H1 (cell line): Measurements from ENCODE around the gene NAV3. TPM values are rescaled to one million over a fixed set of nuclear protein-coding genes. Genes with fewer than 3 reads are reported as not detected.

Experiments used
- CTCF ChIA-PET: fragments of 300-600 bp; sonication (Branson Sonifier 250); formaldehyde crosslinking; loops from one replicate; lab custom pipeline; 2021; ENCODE audit not compliant: partially characterized antibody; lab: Charles Lee
- POLR2A ChIA-PET: fragments of 300-600 bp; sonication (Branson Sonifier 250); formaldehyde crosslinking; loops from one replicate; lab custom pipeline; 2021; ENCODE audit warnings: inconsistent platforms; ENCODE audit not compliant: partially characterized antibody; lab: Charles Lee
- DNase-seq, 2 experiments: peaks; one replicate each; pipeline versions ENCODE4 v3.0.0 to v3.0.0-alpha.2; 2010 to 2022; ENCODE audit warnings: low spot score in 2 of 2, low read depth in 1 of 2, mixed read lengths in 1 of 2
- FAIRE-seq: peaks from 2 replicates; lab custom pipeline; 2011; peaks lifted over from hg19 to GRCh38; lab: Jason Lieb, UNC
- H2AFZ ChIP-seq: 2 replicates; pipeline ENCODE4 v1.8.1; 2012; ENCODE audit warnings: low read length, inconsistent platforms
- H2AK5ac ChIP-seq: 2 replicates; pipeline ENCODE4 v1.6.1; 2013; ENCODE audit warnings: low read depth, low read length
- H2BK120ac ChIP-seq: replicated peaks from 2 replicates; pipeline ENCODE3; 2013; ENCODE audit warnings: low read depth, low read length, inconsistent platforms
- H2BK12ac ChIP-seq: 2 replicates; pipeline ENCODE4 v1.6.1; 2013; ENCODE audit warnings: low read depth, low read length
- H2BK15ac ChIP-seq: 2 replicates; pipeline ENCODE4 v1.6.1; 2013; ENCODE audit warnings: low read length
- H2BK20ac ChIP-seq: 2 replicates; pipeline ENCODE4 v1.6.1; 2013; ENCODE audit warnings: low read length
- H2BK5ac ChIP-seq: 2 replicates; pipeline ENCODE4 v1.6.1; 2013; ENCODE audit warnings: low read depth, low read length
- H3K14ac ChIP-seq: 2 replicates; pipeline ENCODE4 v1.6.1; 2013; ENCODE audit warnings: inconsistent platforms; ENCODE audit not compliant: insufficient read length
- H3K18ac ChIP-seq: 2 replicates; pipeline ENCODE4 v1.6.1; 2013; ENCODE audit warnings: low read length; ENCODE audit errors: extremely low read depth
- H3K23ac ChIP-seq: 2 replicates; pipeline ENCODE4 v1.6.1; 2013; ENCODE audit warnings: inconsistent platforms; ENCODE audit not compliant: insufficient read length
- H3K23me2 ChIP-seq: 2 replicates; pipeline ENCODE4 v1.6.1; 2013; ENCODE audit warnings: low read depth, low read length
- H3K27ac ChIP-seq: 2 replicates; pipeline ENCODE4 v1.6.1; 2011; ENCODE audit warnings: low read depth, low read length, inconsistent platforms
- H3K27me3 ChIP-seq, 4 experiments: replicated peaks in 1 of 4; 1 replicate in 1 of 4; 2 replicates in 3 of 4; pipeline versions ENCODE4 v1.6.1 to v1.8.1; 2011 to 2013; ENCODE audit warnings: low read length in 3 of 4, mild to moderate bottlenecking in 3 of 4, inconsistent platforms in 2 of 4, mixed read lengths in 2 of 4, moderate library complexity in 1 of 4; ENCODE audit not compliant: control insufficient read depth in 3 of 4, insufficient read depth in 3 of 4; ENCODE audit errors: extremely low read depth in 1 of 4
- H3K36me3 ChIP-seq, 4 experiments: 2 replicates each; pipeline versions ENCODE4 v1.6.1 to v1.8.1; 2011 to 2013; ENCODE audit warnings: mild to moderate bottlenecking in 4 of 4, low read length in 3 of 4, moderate library complexity in 2 of 4, control low read depth in 1 of 4, inconsistent platforms in 1 of 4; ENCODE audit not compliant: insufficient read depth in 4 of 4, control insufficient read depth in 2 of 4
- H3K4ac ChIP-seq: replicated peaks from 2 replicates; pipeline ENCODE3; 2013; ENCODE audit warnings: low read length, low read depth, mixed read lengths, inconsistent platforms; ENCODE audit not compliant: insufficient read length
- H3K4me1 ChIP-seq, 4 experiments: replicated peaks in 1 of 4; 1 replicate in 1 of 4; 2 replicates in 3 of 4; pipeline versions ENCODE4 v1.6.1 to v1.8.1; 2011 to 2013; ENCODE audit warnings: low read length in 3 of 4, inconsistent platforms in 2 of 4, mixed read lengths in 1 of 4; ENCODE audit not compliant: insufficient read depth in 4 of 4, control insufficient read depth in 3 of 4
- H3K4me2 ChIP-seq, 2 experiments: 2 replicates each; pipeline versions ENCODE4 v1.6.1 to v1.8.1; 2011 to 2013; ENCODE audit warnings: low read depth in 2 of 2, low read length in 2 of 2, control low read depth in 1 of 2, inconsistent platforms in 1 of 2, mild to moderate bottlenecking in 1 of 2; ENCODE audit not compliant: insufficient read depth in 1 of 2
- H3K4me3 ChIP-seq, 4 experiments: fragments of 200-600, 300-600 bp in 1 of 4; sonication (generic), shearing (Covaris generic), sonication (Bioruptor Twin) in 1 of 4; 2 replicates each; pipeline versions ENCODE4 v1.5.1 to v1.8.1; 2011 to 2016; ENCODE audit warnings: low read length in 4 of 4, low read depth in 3 of 4, control low read depth in 2 of 4, inconsistent platforms in 2 of 4, mild to moderate bottlenecking in 2 of 4, mixed read lengths in 1 of 4, moderate library complexity in 1 of 4; ENCODE audit not compliant: insufficient read depth in 2 of 4; ENCODE audit errors: extremely low read depth in 1 of 4
- H3K56ac ChIP-seq: replicated peaks from 2 replicates; pipeline ENCODE3; 2013; ENCODE audit warnings: low read depth, mild to moderate bottlenecking, mixed read lengths, low read length, inconsistent platforms; ENCODE audit not compliant: insufficient read length
- H3K79me1 ChIP-seq: 2 replicates; pipeline ENCODE4 v1.6.1; 2013; ENCODE audit warnings: low read depth, low read length, control low read depth
- H3K79me2 ChIP-seq, 2 experiments: 2 replicates each; pipeline versions ENCODE4 v1.6.1 to v1.8.1; 2012 to 2013; ENCODE audit warnings: low read length in 2 of 2, mild to moderate bottlenecking in 2 of 2, inconsistent platforms in 1 of 2; ENCODE audit not compliant: insufficient read depth in 2 of 2, control insufficient read depth in 1 of 2
- H3K9ac ChIP-seq, 4 experiments: replicated peaks in 1 of 4; 1 replicate in 1 of 4; 2 replicates in 3 of 4; pipeline versions ENCODE4 v1.6.1 to v1.8.1; 2011 to 2013; ENCODE audit warnings: low read depth in 3 of 4, low read length in 3 of 4, control low read depth in 2 of 4, mild to moderate bottlenecking in 2 of 4, moderate library complexity in 2 of 4, inconsistent platforms in 1 of 4; ENCODE audit errors: extremely low read depth in 1 of 4
- H3K9me3 ChIP-seq, 2 experiments: 2 replicates each; pipeline versions ENCODE4 v1.6.1 to v1.8.1; 2012 to 2013; ENCODE audit warnings: mild to moderate bottlenecking in 2 of 2, moderate library complexity in 2 of 2, control low read depth in 1 of 2, inconsistent platforms in 1 of 2, low read depth in 1 of 2, low read length in 1 of 2, mixed read lengths in 1 of 2; ENCODE audit not compliant: insufficient read depth in 2 of 2
- H4K20me1 ChIP-seq, 2 experiments: replicated peaks in 1 of 2; 2 replicates each; pipeline versions ENCODE3 to v1.8.1; 2011 to 2013; ENCODE audit warnings: inconsistent platforms in 2 of 2, low read length in 2 of 2, mild to moderate bottlenecking in 1 of 2; ENCODE audit not compliant: insufficient read depth in 2 of 2, control insufficient read depth in 1 of 2
- H4K5ac ChIP-seq: 2 replicates; pipeline ENCODE4 v1.6.1; 2013; ENCODE audit warnings: low read length, low read depth, mixed read lengths, inconsistent platforms; ENCODE audit not compliant: insufficient read length
- H4K8ac ChIP-seq: 2 replicates; pipeline ENCODE4 v1.8.0; 2013; ENCODE audit warnings: mild to moderate bottlenecking, moderate library complexity, low read length, inconsistent platforms; ENCODE audit not compliant: insufficient read depth; ENCODE audit errors: extremely low read depth
- H4K91ac ChIP-seq: replicated peaks from 2 replicates; pipeline ENCODE3; 2013; ENCODE audit warnings: low read length, mixed read lengths, inconsistent platforms; ENCODE audit not compliant: insufficient read length
- ASH2L ChIP-seq: fragments of 200-600, 300-600 bp; sonication (generic); IDR thresholded peaks from one replicate; pipeline ENCODE4 v1.7.1; 2017; ENCODE audit warnings: low read length
- CHD1 ChIP-seq: IDR thresholded peaks from 2 replicates; pipeline ENCODE4 v1.6.1; 2012; ENCODE audit warnings: low read depth, low read length, improper control_type of control experiment
- HDAC6 ChIP-seq: IDR thresholded peaks from one replicate; pipeline ENCODE4 v1.7.1; 2012; ENCODE audit warnings: low read depth, mild to moderate bottlenecking, inconsistent platforms, low read length, moderate library complexity
- JUN ChIP-seq: IDR thresholded peaks from 2 replicates; pipeline ENCODE4 v1.6.1; 2011; ENCODE audit warnings: low read depth, mild to moderate bottlenecking, improper control_type of control experiment, low read length
- MAFK ChIP-seq: IDR thresholded peaks from 2 replicates; pipeline ENCODE4 v1.6.1; 2012; ENCODE audit warnings: low read depth, mild to moderate bottlenecking, improper control_type of control experiment, low read length
- POLR2AphosphoS5 ChIP-seq: IDR thresholded peaks from 2 replicates; pipeline ENCODE4 v1.6.1; 2011; ENCODE audit warnings: low read depth, low read length
- SAP30 ChIP-seq: fragments of 300-600 bp; sonication (generic); IDR thresholded peaks from 2 replicates; pipeline ENCODE4 v1.7.1; 2012; ENCODE audit warnings: low read length, moderate library complexity, mild to moderate bottlenecking, inconsistent platforms; ENCODE audit not compliant: insufficient read depth, insufficient replicate concordance
- SIN3A ChIP-seq, 2 experiments: IDR thresholded peaks in 1 of 2; conservative IDR thresholded peaks in 1 of 2; 2 replicates each; pipeline ENCODE4 v1.6.1; 2011 to 2012; ENCODE audit warnings: low read length in 2 of 2, improper control_type of control experiment in 1 of 2, low read depth in 1 of 2, mild to moderate bottlenecking in 1 of 2
- SRF ChIP-seq: IDR thresholded peaks from 2 replicates; pipeline ENCODE4 v1.6.1; 2011; ENCODE audit warnings: mild to moderate bottlenecking, low read depth, low read length, moderate library complexity
- ZNF274 ChIP-seq: IDR thresholded peaks from 2 replicates; pipeline ENCODE4 v1.7.0; 2012; ENCODE audit warnings: low read length, borderline replicate concordance; ENCODE audit errors: extremely low read depth
- WGBS, 2 experiments: shearing (Covaris generic) in 1 of 2; methylation state at CpG; one replicate each; pipeline versions ENCODE4 v1.1.6 to v1.1.7; 2013 to 2015; ENCODE audit warnings: low lambda C conversion rate in 2 of 2, mixed read lengths in 2 of 2, inconsistent platforms in 1 of 2, low coverage in 1 of 2, missing lambda C conversion rate in 1 of 2; ENCODE audit not compliant: insufficient replicate concordance in 2 of 2, insufficient coverage in 1 of 2, insufficient read length in 1 of 2; ENCODE audit errors: extremely low coverage in 1 of 2, missing lambda C conversion rate in 1 of 2; 5-methylcytosine and 5-hydroxymethylcytosine counted together
- polyA plus RNA-seq, 7 experiments: library from polyadenylated mRNA; depleted of rRNA in 3 of 7; stranded (reverse) in 5 of 7; unstranded in 2 of 7; fragments of >200 nt in 5 of 7; fragments of 200-250 nt in 2 of 7; gene quantifications; 1 replicate in 5 of 7; 2 replicates in 1 of 7; 4 replicates in 1 of 7; pipeline versions ENCODE4 v1.2.1 to v1.2.3, GENCODE V29; 2011 to 2013; ENCODE audit warnings: missing spikeins in 2 of 7, mixed read lengths in 2 of 7
- total RNA-seq: library from RNA; stranded (reverse); fragmentation: NEBNext Ultra II Directional; extraction: Animal tissue kit (Norgen Biotek cat#: 25700); gene quantifications from 2 replicates; pipeline ENCODE4 v1.2.1, GENCODE V29; 2021
- TF ChIP-seq, protein P1 (sequence below): IDR thresholded peaks from 2 replicates; pipeline ENCODE4 v1.6.1; 2012; ENCODE audit warnings: inconsistent platforms

The NAV3 gene
- total and polyA plus RNA-seq, 2 of the 8 experiments (the other 6 are each of a cell fraction or from before 2014, with no cell fraction given) = 0.47 to 5.0 TPM

DNA sequence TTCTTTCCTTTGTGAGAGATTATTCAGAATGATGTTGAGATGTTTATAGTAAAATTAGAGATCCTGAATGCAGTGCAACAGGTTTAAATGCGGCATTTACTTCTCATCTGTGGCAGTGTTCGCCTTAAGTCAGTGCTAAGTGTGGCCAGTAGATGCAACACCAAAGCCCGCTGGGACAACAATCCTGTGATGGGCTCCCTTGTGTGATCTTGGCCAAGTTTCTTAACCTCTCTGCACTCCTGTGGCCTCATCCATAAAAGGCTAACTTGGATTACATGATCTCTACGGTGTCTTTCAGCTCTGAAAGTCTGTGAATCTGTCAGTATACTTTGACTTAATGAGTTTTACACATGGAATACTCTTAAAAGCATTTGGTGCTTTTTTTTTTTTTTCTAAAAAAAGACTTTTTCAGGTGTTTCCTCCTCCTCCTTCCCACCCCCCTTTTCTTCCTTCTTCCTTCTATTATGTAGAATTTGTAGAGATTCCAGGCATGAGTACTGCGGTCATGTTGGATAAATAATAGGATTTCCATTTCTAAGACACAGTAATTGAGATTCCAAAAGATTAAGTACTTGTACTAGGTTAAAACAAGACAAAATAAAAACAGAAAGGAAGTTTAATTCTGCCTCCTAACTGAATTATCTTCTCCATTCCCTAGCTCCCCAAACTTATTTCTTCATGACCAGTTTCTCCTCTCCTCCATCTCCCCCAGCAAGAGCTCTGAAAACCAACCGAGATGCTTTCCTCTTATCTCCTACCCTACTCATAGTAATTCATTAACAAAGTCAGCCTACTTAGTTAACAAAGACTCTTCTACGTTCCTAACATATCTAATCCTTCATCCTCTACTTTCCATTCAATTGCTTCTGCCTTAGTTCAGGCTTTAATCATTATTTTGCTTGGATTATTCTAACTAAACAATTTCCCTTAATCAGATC lies 42.2 kb upstream of the NAV3 start:
- H3K9ac ChIP-seq = no peak overlapping the region
- H3K9me3 ChIP-seq = no peaks in the 10 kb centered on the region
- ChIA-PET POLR2A (no interaction called here), CTCF (interaction anchor here (1.0 to 1.2 kb wide), 2 partner anchors 137 to 836 kb away, joined by 3 to 6 read pairs; no protein-coding TSS in a partner anchor)
- no peaks in the 10 kb centered on the region for H3K23me2 ChIP-seq
- H2BK12ac ChIP-seq = no peak overlapping the region
- no peak overlapping the region for H3K4ac ChIP-seq
- 0 out of 2 replicates have a peak overlapping the region, but pooled peaks have one; percentile 7 for H3K18ac ChIP-seq
- H3K27ac ChIP-seq = no peak overlapping the region
- H3K4me3 ChIP-seq = no peak overlapping the region
- H4K91ac ChIP-seq = no peak overlapping the region
- H2BK120ac ChIP-seq = no peak overlapping the region
- no peak overlapping the region for H4K5ac ChIP-seq
- H3K4me1 ChIP-seq = peaks cover 0 to 4% (median 0%) of the 10 kb centered on the region in 4 experiments; a peak in 2 of 7 replicates
- H2BK5ac ChIP-seq = no peak overlapping the region
- 58 to 100% methylated on average over 1 to 7 of the region's 7 CpGs for WGBS, 2 experiments
- no peak overlapping the region for H2BK20ac ChIP-seq
- H4K8ac ChIP-seq = no peak overlapping the region
- H2AFZ ChIP-seq = 0 out of 2 replicates have a peak overlapping the region, but pooled peaks have one; percentile 71
- no peak overlapping the region for H2BK15ac ChIP-seq
- H3K4me2 ChIP-seq = 0 out of 4 replicates have a peak overlapping the region, but pooled peaks of 1 of the 2 experiments have one; percentile 10
- H2AK5ac ChIP-seq = no peak overlapping the region
- H3K23ac ChIP-seq = no peak overlapping the region
- no peak overlapping the region for H3K14ac ChIP-seq
- peaks cover 0 to 1% (median 0%) of the 10 kb centered on the region in 4 experiments; a peak in 1 of 7 replicates for H3K27me3 ChIP-seq
- FAIRE-seq (no peak), DNase-seq (no peak)
- no peaks in the 10 kb centered on the region for H3K79me2 ChIP-seq
- no peaks in the 10 kb centered on the region for H3K36me3 ChIP-seq
- H4K20me1 ChIP-seq = no peaks in the 10 kb centered on the region
- H3K79me1 ChIP-seq = no peaks in the 10 kb centered on the region
- H3K56ac ChIP-seq = no peak overlapping the region
- TF ChIP-seq ZNF274 = no peak
- TF ChIP-seq SAP30 = no peak
- TF ChIP-seq CHD1 = no peak
- TF ChIP-seq, protein P1, sequence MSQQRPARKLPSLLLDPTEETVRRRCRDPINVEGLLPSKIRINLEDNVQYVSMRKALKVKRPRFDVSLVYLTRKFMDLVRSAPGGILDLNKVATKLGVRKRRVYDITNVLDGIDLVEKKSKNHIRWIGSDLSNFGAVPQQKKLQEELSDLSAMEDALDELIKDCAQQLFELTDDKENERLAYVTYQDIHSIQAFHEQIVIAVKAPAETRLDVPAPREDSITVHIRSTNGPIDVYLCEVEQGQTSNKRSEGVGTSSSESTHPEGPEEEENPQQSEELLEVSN = no peak
- no peak for TF ChIP-seq JUN
- TF ChIP-seq SRF = no peak
- no peak for TF ChIP-seq SIN3A (conservative IDR thresholded peaks at IDR 0.05 in 1 of 2, IDR thresholded peaks at IDR 0.05 in 1 of 2; ENCODE audit: low read depth in 1 of 2, low read length in 2 of 2)
- TF ChIP-seq HDAC6 = no peak
- no peak for TF ChIP-seq ASH2L
- TF ChIP-seq POLR2AphosphoS5 = no peak
- no peak for TF ChIP-seq MAFK
